ENCODE data around the gene RRP15. TPM values are rescaled to one million over a fixed set of nuclear protein-coding genes. Genes with fewer than 3 reads are reported as not detected.
"Not testable (repeated sequence)": the region's sequence is repeated elsewhere in the genome, so short reads cannot be mapped to it uniquely, and the experiment has no call there.

RRP15 gene
- total RNA-seq, 1 donor from 2014 or later = 20.3 TPM

GRCh38 chr1:218305472-218306064 lies 20.5 kb downstream of the RRP15 start:
- peaks cover 29% of the 10 kb centered on the region for H3K4me1 Mint-ChIP-seq (ENCODE audit: unreplicated experiment)
- H3K9me3 Mint-ChIP-seq (ENCODE audit: unreplicated experiment) = no peaks in the 10 kb centered on the region
- peaks cover 10% of the 10 kb centered on the region for H3K36me3 Mint-ChIP-seq (ENCODE audit: unreplicated experiment)
- no peaks in the 10 kb centered on the region for H3K27me3 Mint-ChIP-seq (ENCODE audit: unreplicated experiment)
- TF ChIP-seq, protein P1, sequence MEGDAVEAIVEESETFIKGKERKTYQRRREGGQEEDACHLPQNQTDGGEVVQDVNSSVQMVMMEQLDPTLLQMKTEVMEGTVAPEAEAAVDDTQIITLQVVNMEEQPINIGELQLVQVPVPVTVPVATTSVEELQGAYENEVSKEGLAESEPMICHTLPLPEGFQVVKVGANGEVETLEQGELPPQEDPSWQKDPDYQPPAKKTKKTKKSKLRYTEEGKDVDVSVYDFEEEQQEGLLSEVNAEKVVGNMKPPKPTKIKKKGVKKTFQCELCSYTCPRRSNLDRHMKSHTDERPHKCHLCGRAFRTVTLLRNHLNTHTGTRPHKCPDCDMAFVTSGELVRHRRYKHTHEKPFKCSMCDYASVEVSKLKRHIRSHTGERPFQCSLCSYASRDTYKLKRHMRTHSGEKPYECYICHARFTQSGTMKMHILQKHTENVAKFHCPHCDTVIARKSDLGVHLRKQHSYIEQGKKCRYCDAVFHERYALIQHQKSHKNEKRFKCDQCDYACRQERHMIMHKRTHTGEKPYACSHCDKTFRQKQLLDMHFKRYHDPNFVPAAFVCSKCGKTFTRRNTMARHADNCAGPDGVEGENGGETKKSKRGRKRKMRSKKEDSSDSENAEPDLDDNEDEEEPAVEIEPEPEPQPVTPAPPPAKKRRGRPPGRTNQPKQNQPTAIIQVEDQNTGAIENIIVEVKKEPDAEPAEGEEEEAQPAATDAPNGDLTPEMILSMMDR (IDR thresholded peaks at IDR 0.05) = no peak
- no peak overlapping the region for H3K27ac Mint-ChIP-seq (ENCODE audit: unreplicated experiment)
- no peak overlapping the region for H3K4me3 Mint-ChIP-seq (ENCODE audit: unreplicated experiment)
- no peak for DNase-seq (ENCODE audit: extremely low spot score, unreplicated experiment)

GRCh38 chr1:218312509-218312908 lies 27.4 kb downstream of the RRP15 start:
- Mint-ChIP-seq H3K36me3 (ENCODE audit: unreplicated experiment) (peaks cover 14% of the 10 kb centered on the region), H3K4me3 (ENCODE audit: unreplicated experiment) (no peak overlapping the region), H3K27ac (ENCODE audit: unreplicated experiment) (peak overlapping the region; percentile 4), H3K4me1 (ENCODE audit: unreplicated experiment) (peaks cover 24% of the 10 kb centered on the region), H3K27me3 (ENCODE audit: unreplicated experiment) (no peaks in the 10 kb centered on the region), H3K9me3 (ENCODE audit: unreplicated experiment) (peaks cover 6% of the 10 kb centered on the region)
- DNase-seq (ENCODE audit: extremely low spot score, unreplicated experiment) = no peak
- TF ChIP-seq, protein P1 (IDR thresholded peaks at IDR 0.05) = no peak

GRCh38 chr1:218314316-218314715 lies 29.2 kb downstream of the RRP15 start:
- no peak overlapping the region for H3K27ac Mint-ChIP-seq (ENCODE audit: unreplicated experiment)
- no peak overlapping the region for H3K4me3 Mint-ChIP-seq (ENCODE audit: unreplicated experiment)
- DNase-seq (ENCODE audit: extremely low spot score, unreplicated experiment) = no peak
- peaks cover 9% of the 10 kb centered on the region for H3K36me3 Mint-ChIP-seq (ENCODE audit: unreplicated experiment)
- TF ChIP-seq, protein P1 (IDR thresholded peaks at IDR 0.05) = no peak
- peaks cover 10% of the 10 kb centered on the region for H3K4me1 Mint-ChIP-seq (ENCODE audit: unreplicated experiment)
- peaks cover 6% of the 10 kb centered on the region for H3K9me3 Mint-ChIP-seq (ENCODE audit: unreplicated experiment)
- H3K27me3 Mint-ChIP-seq (ENCODE audit: unreplicated experiment) = no peaks in the 10 kb centered on the region

DNA sequence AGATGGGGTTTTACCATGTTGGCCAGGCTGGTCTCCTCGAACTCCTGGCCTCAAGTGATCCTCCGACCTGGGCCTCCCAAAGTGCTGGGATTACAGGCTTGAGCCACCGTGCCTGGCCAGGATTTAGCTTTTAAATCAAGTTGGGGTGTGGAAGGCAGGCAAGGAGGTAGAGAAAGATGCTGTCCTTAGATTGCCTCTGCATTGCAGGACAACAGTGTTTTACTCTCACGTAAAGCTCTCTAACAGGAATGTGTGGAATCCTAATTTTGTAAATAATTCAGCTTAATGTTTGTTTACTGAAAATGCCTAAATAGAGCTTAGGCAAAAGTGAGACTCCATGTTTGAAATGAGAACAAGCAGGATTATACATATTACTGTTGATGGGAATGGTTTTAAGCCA lies 30.5 kb downstream of the RRP15 start:
- no peaks in the 10 kb centered on the region for H3K27me3 Mint-ChIP-seq (ENCODE audit: unreplicated experiment)
- H3K9me3 Mint-ChIP-seq (ENCODE audit: unreplicated experiment) = peaks cover 6% of the 10 kb centered on the region
- no peak overlapping the region for H3K4me3 Mint-ChIP-seq (ENCODE audit: unreplicated experiment)
- TF ChIP-seq, protein P1 (IDR thresholded peaks at IDR 0.05) = no peak
- H3K27ac Mint-ChIP-seq (ENCODE audit: unreplicated experiment) = no peak overlapping the region
- DNase-seq (ENCODE audit: extremely low spot score, unreplicated experiment) = no peak
- peaks cover 10% of the 10 kb centered on the region for H3K36me3 Mint-ChIP-seq (ENCODE audit: unreplicated experiment)
- peaks cover 10% of the 10 kb centered on the region for H3K4me1 Mint-ChIP-seq (ENCODE audit: unreplicated experiment)

GRCh38 chr1:218317061-218317460 lies 32.0 kb downstream of the RRP15 start:
- Mint-ChIP-seq H3K27me3 (ENCODE audit: unreplicated experiment) (no peaks in the 10 kb centered on the region), H3K4me1 (ENCODE audit: unreplicated experiment) (peaks cover 13% of the 10 kb centered on the region), H3K36me3 (ENCODE audit: unreplicated experiment) (peaks cover 2% of the 10 kb centered on the region)

DNA sequence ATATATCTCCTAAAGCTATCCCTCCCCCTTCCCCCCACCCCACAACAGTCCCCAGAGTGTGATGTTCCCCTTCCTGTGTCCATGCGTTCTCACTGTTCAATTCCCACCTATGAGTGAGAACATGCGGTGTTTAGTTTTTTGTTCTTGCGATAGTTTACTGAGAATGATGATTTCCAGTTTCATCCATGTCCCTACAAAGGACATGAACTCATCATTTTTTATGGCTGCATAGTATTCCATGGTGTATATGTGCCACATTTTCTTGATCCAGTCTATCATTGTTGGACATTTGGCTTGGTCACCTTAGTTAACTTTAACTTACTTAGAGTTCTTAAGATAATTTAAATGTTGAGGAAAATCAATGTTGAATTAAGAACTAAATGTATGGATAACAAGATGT lies 35.1 kb downstream of the RRP15 start:
- not testable (repeated sequence) for DNase-seq (ENCODE audit: extremely low spot score, unreplicated experiment); H3K4me1 Mint-ChIP-seq (ENCODE audit: unreplicated experiment); H3K4me3 Mint-ChIP-seq (ENCODE audit: unreplicated experiment); H3K9me3 Mint-ChIP-seq (ENCODE audit: unreplicated experiment); H3K27ac Mint-ChIP-seq (ENCODE audit: unreplicated experiment); H3K27me3 Mint-ChIP-seq (ENCODE audit: unreplicated experiment)
- peaks cover 16% of the 10 kb centered on the region for H3K36me3 Mint-ChIP-seq (ENCODE audit: unreplicated experiment)

More at GRCh38 chr1:218317061-218317460, 32.0 kb downstream of the RRP15 start:
- TF ChIP-seq, protein P1 (IDR thresholded peaks at IDR 0.05) = no peak
- no peak overlapping the region for H3K27ac Mint-ChIP-seq (ENCODE audit: unreplicated experiment)
- no peak for DNase-seq (ENCODE audit: extremely low spot score, unreplicated experiment)
- H3K9me3 Mint-ChIP-seq (ENCODE audit: unreplicated experiment) = no peaks in the 10 kb centered on the region
- no peak overlapping the region for H3K4me3 Mint-ChIP-seq (ENCODE audit: unreplicated experiment)
